ENCODE data around the gene GPHN. TPM values are rescaled to one million over a fixed set of nuclear protein-coding genes. Genes with fewer than 3 reads are reported as not detected.

The GPHN gene
- polyA plus RNA-seq, 1 donor (not counting 4 experiments of a cell fraction or from before 2014, with no cell fraction given) = 17.6 TPM

DNA sequence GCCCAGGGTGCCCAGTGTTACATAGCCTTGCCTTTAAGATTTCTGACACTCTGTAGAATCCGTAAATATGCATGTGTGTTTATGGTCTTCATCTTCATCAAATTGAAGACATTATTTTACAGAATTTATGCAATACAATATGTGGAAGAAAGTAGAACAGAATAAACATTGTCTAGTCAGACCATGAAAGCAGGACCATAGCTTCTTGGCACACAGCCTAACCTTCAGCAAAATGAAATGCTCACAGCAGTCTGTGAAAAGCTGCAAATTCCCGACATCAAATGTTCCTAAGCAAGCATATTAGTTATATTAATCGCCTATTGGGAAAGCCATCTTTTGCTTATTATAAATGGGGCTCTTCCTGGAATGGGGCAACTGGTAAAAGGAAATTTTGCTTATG, 570.0 kb downstream of the GPHN start:
- Histone ChIP-seq H3K36me3 (ENCODE audit: control insufficient read depth in 2 of 2, extremely low read depth in 1 of 2, insufficient read depth in 2 of 2, low read length in 2 of 2) (no peaks in the 10 kb centered on the region), H3K4me2 (ENCODE audit: control insufficient read depth, extremely low read depth, insufficient read depth, low read depth, low read length) (no peak overlapping the region), H3K9me3 (ENCODE audit: control insufficient read depth, low read depth, low read length) (no peaks in the 10 kb centered on the region), H3K79me2 (ENCODE audit: control insufficient read depth, insufficient read depth, low read length) (no peaks in the 10 kb centered on the region), H3K9me1 (ENCODE audit: control insufficient read depth, extremely low read depth, insufficient read depth, low read length) (no peaks in the 10 kb centered on the region), H3K4me3 (ENCODE audit: control insufficient read depth in 2 of 3, extremely low read depth in 1 of 3, insufficient read depth in 2 of 3, low read depth in 1 of 3, low read length in 3 of 3) (no peak overlapping the region), H3K27me3 (ENCODE audit: control insufficient read depth, extremely low read depth, insufficient read depth, low read length) (no peaks in the 10 kb centered on the region), H3K4me1 (ENCODE audit: control insufficient read depth, extremely low read depth, insufficient read depth, low read length) (no peaks in the 10 kb centered on the region), H4K20me1 (ENCODE audit: control insufficient read depth, extremely low read depth, insufficient read depth, low read length) (no peaks in the 10 kb centered on the region), H3K9ac (ENCODE audit: control insufficient read depth, extremely low read depth, insufficient read depth, low read length) (no peak overlapping the region), H2AFZ (ENCODE audit: control insufficient read depth, low read length) (no peak overlapping the region), H3K27ac (ENCODE audit: control insufficient read depth, insufficient read depth, low read length) (no peak overlapping the region)
- FAIRE-seq = no peak
- dilution Hi-C loops (cut with MboI; ENCODE audit: extremely low pct_ligation_motif_present, low sequenced_read_pairs) = no loop called here
- DNase-seq (ENCODE audit: low read depth, low spot score) = no peak
- TF ChIP-seq, protein P1, sequence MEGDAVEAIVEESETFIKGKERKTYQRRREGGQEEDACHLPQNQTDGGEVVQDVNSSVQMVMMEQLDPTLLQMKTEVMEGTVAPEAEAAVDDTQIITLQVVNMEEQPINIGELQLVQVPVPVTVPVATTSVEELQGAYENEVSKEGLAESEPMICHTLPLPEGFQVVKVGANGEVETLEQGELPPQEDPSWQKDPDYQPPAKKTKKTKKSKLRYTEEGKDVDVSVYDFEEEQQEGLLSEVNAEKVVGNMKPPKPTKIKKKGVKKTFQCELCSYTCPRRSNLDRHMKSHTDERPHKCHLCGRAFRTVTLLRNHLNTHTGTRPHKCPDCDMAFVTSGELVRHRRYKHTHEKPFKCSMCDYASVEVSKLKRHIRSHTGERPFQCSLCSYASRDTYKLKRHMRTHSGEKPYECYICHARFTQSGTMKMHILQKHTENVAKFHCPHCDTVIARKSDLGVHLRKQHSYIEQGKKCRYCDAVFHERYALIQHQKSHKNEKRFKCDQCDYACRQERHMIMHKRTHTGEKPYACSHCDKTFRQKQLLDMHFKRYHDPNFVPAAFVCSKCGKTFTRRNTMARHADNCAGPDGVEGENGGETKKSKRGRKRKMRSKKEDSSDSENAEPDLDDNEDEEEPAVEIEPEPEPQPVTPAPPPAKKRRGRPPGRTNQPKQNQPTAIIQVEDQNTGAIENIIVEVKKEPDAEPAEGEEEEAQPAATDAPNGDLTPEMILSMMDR (optimal IDR thresholded peaks at IDR 0.05 in 1 of 3, IDR thresholded peaks at IDR 0.05 in 1 of 3, conservative IDR thresholded peaks at IDR 0.05 in 1 of 3; ENCODE audit: extremely low read depth in 1 of 3, insufficient read depth in 2 of 3, low read length in 3 of 3) = no peak
- TF ChIP-seq EZH2 (IDR thresholded peaks at IDR 0.05; ENCODE audit: low read length) = no peak

GRCh38 chr14:67079846-67080245, 571.9 kb downstream of the GPHN start:
- Histone ChIP-seq H3K27me3 (ENCODE audit: control insufficient read depth, extremely low read depth, insufficient read depth, low read length) (no peaks in the 10 kb centered on the region), H2AFZ (ENCODE audit: control insufficient read depth, low read length) (no peak overlapping the region), H3K4me2 (ENCODE audit: control insufficient read depth, extremely low read depth, insufficient read depth, low read depth, low read length) (no peak overlapping the region), H3K27ac (ENCODE audit: control insufficient read depth, insufficient read depth, low read length) (no peak overlapping the region), H3K9me3 (ENCODE audit: control insufficient read depth, low read depth, low read length) (no peaks in the 10 kb centered on the region), H3K36me3 (ENCODE audit: control insufficient read depth in 2 of 2, extremely low read depth in 1 of 2, insufficient read depth in 2 of 2, low read length in 2 of 2) (no peaks in the 10 kb centered on the region), H3K9ac (ENCODE audit: control insufficient read depth, extremely low read depth, insufficient read depth, low read length) (no peak overlapping the region), H3K4me3 (ENCODE audit: control insufficient read depth in 2 of 3, extremely low read depth in 1 of 3, insufficient read depth in 2 of 3, low read depth in 1 of 3, low read length in 3 of 3) (no peak overlapping the region), H3K4me1 (ENCODE audit: control insufficient read depth, extremely low read depth, insufficient read depth, low read length) (no peaks in the 10 kb centered on the region), H4K20me1 (ENCODE audit: control insufficient read depth, extremely low read depth, insufficient read depth, low read length) (no peaks in the 10 kb centered on the region), H3K79me2 (ENCODE audit: control insufficient read depth, insufficient read depth, low read length) (no peaks in the 10 kb centered on the region), H3K9me1 (ENCODE audit: control insufficient read depth, extremely low read depth, insufficient read depth, low read length) (no peaks in the 10 kb centered on the region)
- dilution Hi-C loops (cut with MboI; ENCODE audit: extremely low pct_ligation_motif_present, low sequenced_read_pairs) = no loop called here
- TF ChIP-seq EZH2 (IDR thresholded peaks at IDR 0.05; ENCODE audit: low read length) = no peak
- TF ChIP-seq, protein P1 (optimal IDR thresholded peaks at IDR 0.05 in 1 of 3, IDR thresholded peaks at IDR 0.05 in 1 of 3, conservative IDR thresholded peaks at IDR 0.05 in 1 of 3; ENCODE audit: extremely low read depth in 1 of 3, insufficient read depth in 2 of 3, low read length in 3 of 3) = no peak
- FAIRE-seq (no peak), DNase-seq (ENCODE audit: low read depth, low spot score) (no peak)
